Left colon (tissue), 2 donors: ENCODE results near the gene EXOC3L1. TPM values are rescaled to one million over a fixed set of nuclear protein-coding genes. Genes with fewer than 3 reads are reported as not detected.
A peak's percentile ranks its signal among the peaks of the same experiment; 100 is the strongest.

Experiments
- ATAC-seq: fragments of 200-7000 bp; cut with Tn5 transposase; one replicate; pipeline ENCODE4 v1.9.1; 2020; ENCODE audit warnings: mild to moderate bottlenecking, moderate library complexity
- DNase-seq, 2 donors: peaks; one replicate each; pipeline ENCODE4 v3.0.0-alpha.2; 2020
- intact Hi-C, 2 donors: fragments of 100-400 bp; cut with DNase I in 1 of 2; cut with micrococcal nuclease in 1 of 2; formaldehyde crosslinking; loops; one replicate each; pipeline versions ENCODE4 v1.11.2 to v1.14.0; 2022; cut with DNase I, micrococcal nuclease
- microRNA-seq, 2 donors: library from miRNA; unstranded; fragments of <30 nt; microRNA quantifications; one replicate each; pipeline versions ENCODE4 v1.1.0 to v1.2.0, GENCODE V29; 2020
- total RNA-seq, 2 donors: library from RNA; stranded (reverse); fragmentation: NEBNext Ultra II Directional; extraction: Animal tissue kit (Norgen Biotek cat#: 25700); gene quantifications; one replicate each; pipeline ENCODE4 v1.2.1, GENCODE V29; 2021
- donor health status: DM: no; HTN: no; CAD: no.
- donor health status: DM: yes; HTN: yes; CAD: no.

The EXOC3L1 gene
- total RNA-seq, 2 donors from 2014 or later, result 2.3 to 5.9 TPM

GRCh38 chr16:67145746-67146145 lies 44.2 kb downstream of the EXOC3L1 start:
- intact Hi-C loops, result no loop called here
- ATAC-seq (no peak), DNase-seq (no peak)

- no peak for ATAC-seq
- intact Hi-C loops, result no loop called here
- DNase-seq, result no peak
Observed at GRCh38 chr16:67144943-67145342, 45.0 kb downstream of the EXOC3L1 start.

GRCh38 chr16:67142342-67142741 lies 47.6 kb downstream of the EXOC3L1 start:
- DNase-seq (no peak), ATAC-seq (peak; percentile 40)
- intact Hi-C loops, result no loop called here

GRCh38 chr16:67141391-67141790 lies 48.5 kb downstream of the EXOC3L1 start:
- intact Hi-C loops, result no loop called here
- no peak for ATAC-seq
- no peak for DNase-seq

- intact Hi-C loops, result no loop called here
Observed at GRCh38 chr16:67137605-67138004, 52.3 kb downstream of the EXOC3L1 start.

More at GRCh38 chr16:67137605-67138004, 52.3 kb downstream of the EXOC3L1 start:
- no peak for ATAC-seq
- DNase-seq, result no peak

Small RNA genes within 50 kb of the gene (microRNA-seq; reads per million reads assigned to microRNA genes)
- 53.9 to 193 reads per million in 2 donors for gene MIR328

Other genes with a start within 250 kb of the EXOC3L1 start
- 100 to 1,000 TPM; 201 to 203 TPM for gene CES3, start 228.9 kb downstream of the EXOC3L1 start, total RNA-seq
- 10 to 100 TPM in 1 of 2 donors, 1 to 10 TPM in 1; 6.6 to 12.1 TPM for gene CES4A, start 201.5 kb downstream of the EXOC3L1 start, total RNA-seq
- gene CBFB, start 161.0 kb downstream of the EXOC3L1 start, total RNA-seq, result 10 to 100 TPM; 25.8 to 27.0 TPM
- 10 to 100 TPM; 11.3 to 13.9 TPM for gene PHAF1, start 80.2 kb downstream of the EXOC3L1 start, total RNA-seq
- 1 to 10 TPM; 2.9 to 4.3 TPM for gene B3GNT9, start 39.1 kb downstream of the EXOC3L1 start, total RNA-seq
- gene TRADD, start 30.2 kb downstream of the EXOC3L1 start, total RNA-seq, result 10 to 100 TPM; 25.5 to 27.4 TPM
- gene FBXL8, start 30.2 kb downstream of the EXOC3L1 start, total RNA-seq, result 10 to 100 TPM; 20.2 to 23.0 TPM
- gene HSF4, start 25.4 kb downstream of the EXOC3L1 start, total RNA-seq, result 10 to 100 TPM; 36.5 to 39.2 TPM
- gene NOL3, start 19.6 kb downstream of the EXOC3L1 start, total RNA-seq, result 10 to 100 TPM; 23.1 to 30.2 TPM
- gene MATCAP1, start 6.2 kb downstream of the EXOC3L1 start, total RNA-seq, result 10 to 100 TPM; 21.9 to 30.8 TPM
- gene E2F4, start 2.0 kb upstream of the EXOC3L1 start, total RNA-seq, result 10 to 100 TPM; 59.1 to 81.4 TPM
- 10 to 100 TPM; 58.1 to 60.5 TPM for gene ELMO3, start 9.0 kb upstream of the EXOC3L1 start, total RNA-seq
- gene TMEM208, start 37.0 kb upstream of the EXOC3L1 start, total RNA-seq, result 10 to 100 TPM; 40.7 to 42.0 TPM
- 10 to 100 TPM; 29.7 to 42.7 TPM for gene FHOD1, start 57.3 kb upstream of the EXOC3L1 start, total RNA-seq
- gene SLC9A5, start 58.8 kb upstream of the EXOC3L1 start, total RNA-seq, result 1 to 10 TPM in 1 of 2 donors, under 1 TPM in 1; 0.61 to 1.3 TPM
- gene PLEKHG4, start 89.4 kb upstream of the EXOC3L1 start, total RNA-seq, result 10 to 100 TPM in 1 of 2 donors, 1 to 10 TPM in 1; 7.7 to 11.9 TPM
- under 1 TPM in 1 of 2 donors, not detected in 1; 0.06 TPM for gene KCTD19, start 136.6 kb upstream of the EXOC3L1 start, total RNA-seq
- under 1 TPM; 0.34 to 0.40 TPM for gene LRRC36, start 136.7 kb upstream of the EXOC3L1 start, total RNA-seq
- 1 to 10 TPM; 4.1 to 8.3 TPM for gene TPPP3, start 203.4 kb upstream of the EXOC3L1 start, total RNA-seq
- gene ZDHHC1, start 226.3 kb upstream of the EXOC3L1 start, total RNA-seq, result 10 to 100 TPM; 10.7 to 12.5 TPM
- gene HSD11B2, start 241.0 kb upstream of the EXOC3L1 start, total RNA-seq, result 1,000 to 10,000 TPM in 1 of 2 donors, 100 to 1,000 TPM in 1; 723 to 1,005 TPM